Mesendoderm (in vitro differentiated cells): Measurements from ENCODE around the gene SH3GL1.

Source experiments
- DNase-seq: peaks from one replicate; pipeline ENCODE4 v3.0.0; 2013
- H2AK5ac ChIP-seq: 2 replicates; pipeline ENCODE4 v1.6.1; 2013; ENCODE audit warnings: low read length, inconsistent platforms
- H2BK120ac ChIP-seq: 2 replicates; pipeline ENCODE4 v1.6.1; 2013; ENCODE audit warnings: low read depth, mild to moderate bottlenecking, low read length, moderate library complexity, mixed read lengths
- H2BK15ac ChIP-seq: replicated peaks from 2 replicates; pipeline ENCODE4 v1.6.1; 2013; ENCODE audit warnings: low read depth, mild to moderate bottlenecking, moderate library complexity
- H2BK5ac ChIP-seq: 2 replicates; pipeline ENCODE4 v1.6.1; 2013; ENCODE audit warnings: low read length, inconsistent platforms
- H3K18ac ChIP-seq: 2 replicates; pipeline ENCODE4 v1.6.1; 2013; ENCODE audit warnings: mild to moderate bottlenecking, low read length, mixed read lengths
- H3K23ac ChIP-seq: one replicate; pipeline ENCODE4 v1.6.1; 2013; ENCODE audit warnings: low read length
- H3K27ac ChIP-seq: 2 replicates; pipeline ENCODE4 v1.5.1; 2013; ENCODE audit warnings: low read depth, mild to moderate bottlenecking, inconsistent platforms, low read length, moderate library complexity
- H3K27me3 ChIP-seq: 2 replicates; pipeline ENCODE4 v1.6.1; 2013; ENCODE audit warnings: low read length, control low read depth, mild to moderate bottlenecking, inconsistent platforms; ENCODE audit not compliant: insufficient read depth, poor library complexity
- H3K36me3 ChIP-seq: 2 replicates; pipeline ENCODE4 v1.6.1; 2013; ENCODE audit warnings: low read length, inconsistent platforms; ENCODE audit not compliant: control insufficient read depth, insufficient read depth
- H3K4ac ChIP-seq: one replicate; pipeline ENCODE4 v1.6.1; 2013; ENCODE audit warnings: low read depth, mild to moderate bottlenecking, low read length, moderate library complexity
- H3K4me1 ChIP-seq: 2 replicates; pipeline ENCODE4 v1.6.1; 2013; ENCODE audit warnings: low read depth, low read length, inconsistent platforms; ENCODE audit not compliant: control insufficient read depth
- H3K4me2 ChIP-seq: 2 replicates; pipeline ENCODE4 v1.6.1; 2013; ENCODE audit warnings: low read length
- H3K4me3 ChIP-seq: 2 replicates; pipeline ENCODE4 v1.5.1; 2013; ENCODE audit warnings: mild to moderate bottlenecking, low read length
- H3K56ac ChIP-seq: one replicate; pipeline ENCODE4 v1.6.1; 2013; ENCODE audit warnings: low read length
- H3K79me1 ChIP-seq: 2 replicates; pipeline ENCODE4 v1.6.1; 2013; ENCODE audit warnings: low read length, inconsistent platforms
- H3K79me2 ChIP-seq: 2 replicates; pipeline ENCODE4 v1.6.1; 2013; ENCODE audit warnings: mild to moderate bottlenecking, low read length; ENCODE audit not compliant: control insufficient read depth, insufficient read depth
- H3K9ac ChIP-seq: 2 replicates; pipeline ENCODE4 v1.6.1; 2013; ENCODE audit warnings: low read length, inconsistent platforms
- H4K5ac ChIP-seq: one replicate; pipeline ENCODE4 v1.6.1; 2013; ENCODE audit warnings: low read length
- H4K8ac ChIP-seq: one replicate; pipeline ENCODE4 v1.6.1; 2013; ENCODE audit warnings: low read depth, mild to moderate bottlenecking, control low read depth, low read length, moderate library complexity
- WGBS: extraction: QIAGEN DNeasy Blood & Tissue Kit; methylation state at CpG from one replicate; pipeline ENCODE4 v1.1.7; 2013; ENCODE audit warnings: low lambda C conversion rate, missing lambda C conversion rate; ENCODE audit not compliant: insufficient coverage; ENCODE audit errors: extremely low coverage; 5-methylcytosine and 5-hydroxymethylcytosine counted together

Gene SH3GL1

DNA sequence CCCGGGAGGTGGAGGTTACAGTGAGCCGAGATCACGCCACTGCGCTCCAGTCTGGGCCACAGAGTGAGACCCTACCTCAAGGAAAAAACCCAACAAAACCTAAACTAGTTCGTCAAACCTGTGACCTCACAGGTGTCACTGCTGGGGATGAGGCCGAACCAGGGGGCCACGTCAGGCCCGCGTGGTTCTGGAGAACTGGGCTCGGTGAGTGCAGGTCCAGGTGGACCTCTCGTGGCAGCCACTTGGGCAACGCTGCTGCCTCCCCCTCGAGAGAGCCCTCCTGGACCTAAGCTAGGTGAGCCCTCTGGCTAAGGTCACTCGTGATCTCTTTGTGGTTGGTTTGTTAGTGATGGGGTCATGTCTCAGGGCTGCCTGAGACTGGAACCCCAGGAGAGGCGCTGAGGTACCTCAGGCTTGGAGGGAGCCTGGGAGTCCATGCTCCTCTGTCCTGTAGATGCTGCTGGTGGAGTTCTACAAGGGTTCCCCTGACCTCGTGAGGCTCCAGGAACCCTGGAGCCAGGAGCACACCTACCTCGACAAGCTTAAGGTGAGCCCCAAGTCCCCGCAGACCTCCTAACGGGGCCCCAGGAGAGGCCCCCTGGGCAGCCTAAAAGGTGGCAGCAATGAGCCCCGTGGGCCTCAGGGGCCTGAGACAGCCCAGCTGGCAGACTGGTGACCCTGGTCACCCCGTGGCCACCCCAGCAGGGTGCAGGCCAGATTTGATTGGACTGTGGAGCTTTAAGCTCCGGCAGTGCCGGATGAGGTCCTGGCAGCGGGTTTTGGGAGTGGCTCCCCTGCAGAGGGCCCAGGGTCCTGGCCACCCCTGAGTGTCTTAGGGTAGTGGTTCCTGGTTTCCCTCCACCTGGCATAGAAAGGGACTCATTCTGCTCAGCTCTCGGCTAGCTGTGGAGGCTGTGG, 41.4 kb downstream of the SH3GL1 start:
- DNase-seq, result no peak
- H3K4ac ChIP-seq, result no peak overlapping the region

DNA sequence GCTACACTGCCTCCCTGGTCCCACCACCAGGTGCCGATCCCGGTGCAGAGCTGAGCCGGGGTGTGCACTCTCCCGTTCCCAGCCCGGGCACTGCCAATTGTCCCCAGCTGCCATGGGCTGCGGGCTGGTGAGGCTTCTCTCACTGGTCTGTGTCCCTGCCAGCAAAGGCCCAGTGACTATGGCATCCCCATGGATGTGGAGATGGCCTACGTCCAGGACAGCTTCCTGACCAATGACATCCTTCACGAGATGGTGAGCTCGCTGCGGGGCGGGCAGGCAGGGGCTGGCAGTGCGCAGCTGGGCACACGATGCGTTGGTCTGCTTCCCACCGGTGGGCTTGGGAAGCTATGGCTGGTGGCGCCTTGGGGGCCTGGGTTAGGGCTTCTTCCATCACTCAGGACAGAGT, 42.4 kb downstream of the SH3GL1 start:
- no peak overlapping the region for H3K27ac ChIP-seq
- H4K5ac ChIP-seq, result no peak overlapping the region
- H3K4ac ChIP-seq, result no peak overlapping the region
- no peak overlapping the region for H2BK120ac ChIP-seq
- no peak overlapping the region for H3K4me2 ChIP-seq
- WGBS, result no CpG with 5 or more reads among the region's 16 CpGs
- no peak overlapping the region for H2BK5ac ChIP-seq
- no peak overlapping the region for H2AK5ac ChIP-seq
- no peak overlapping the region for H3K9ac ChIP-seq
- peaks cover 4% of the 10 kb centered on the region for H3K36me3 ChIP-seq
- no peak overlapping the region for H3K23ac ChIP-seq
- H2BK15ac ChIP-seq, result no peak overlapping the region
- H3K4me1 ChIP-seq, result no peaks in the 10 kb centered on the region
- no peak for DNase-seq
- H3K79me1 ChIP-seq, result no peaks in the 10 kb centered on the region
- H3K27me3 ChIP-seq, result no peaks in the 10 kb centered on the region
- H3K79me2 ChIP-seq, result no peaks in the 10 kb centered on the region
- H3K18ac ChIP-seq, result no peak overlapping the region
- no peak overlapping the region for H3K4me3 ChIP-seq
- H3K56ac ChIP-seq, result no peak overlapping the region
- no peak overlapping the region for H4K8ac ChIP-seq

More for the DNA sequence above, 41.4 kb downstream of the SH3GL1 start:
- no peaks in the 10 kb centered on the region for H3K27me3 ChIP-seq
- no peaks in the 10 kb centered on the region for H3K4me1 ChIP-seq
- H3K56ac ChIP-seq, result no peak overlapping the region
- no CpG with 5 or more reads among the region's 25 CpGs for WGBS
- no peak overlapping the region for H3K9ac ChIP-seq
- H3K4me2 ChIP-seq, result no peak overlapping the region
- no peak overlapping the region for H2BK15ac ChIP-seq
- no peak overlapping the region for H2BK5ac ChIP-seq
- H3K79me2 ChIP-seq, result no peaks in the 10 kb centered on the region
- H3K4me3 ChIP-seq, result no peak overlapping the region
- no peak overlapping the region for H3K18ac ChIP-seq
- no peaks in the 10 kb centered on the region for H3K79me1 ChIP-seq
- no peak overlapping the region for H4K5ac ChIP-seq
- H3K36me3 ChIP-seq, result peaks cover 7% of the 10 kb centered on the region
- no peak overlapping the region for H2BK120ac ChIP-seq
- H3K23ac ChIP-seq, result no peak overlapping the region
- H2AK5ac ChIP-seq, result no peak overlapping the region
- H4K8ac ChIP-seq, result no peak overlapping the region
- no peak overlapping the region for H3K27ac ChIP-seq

DNA sequence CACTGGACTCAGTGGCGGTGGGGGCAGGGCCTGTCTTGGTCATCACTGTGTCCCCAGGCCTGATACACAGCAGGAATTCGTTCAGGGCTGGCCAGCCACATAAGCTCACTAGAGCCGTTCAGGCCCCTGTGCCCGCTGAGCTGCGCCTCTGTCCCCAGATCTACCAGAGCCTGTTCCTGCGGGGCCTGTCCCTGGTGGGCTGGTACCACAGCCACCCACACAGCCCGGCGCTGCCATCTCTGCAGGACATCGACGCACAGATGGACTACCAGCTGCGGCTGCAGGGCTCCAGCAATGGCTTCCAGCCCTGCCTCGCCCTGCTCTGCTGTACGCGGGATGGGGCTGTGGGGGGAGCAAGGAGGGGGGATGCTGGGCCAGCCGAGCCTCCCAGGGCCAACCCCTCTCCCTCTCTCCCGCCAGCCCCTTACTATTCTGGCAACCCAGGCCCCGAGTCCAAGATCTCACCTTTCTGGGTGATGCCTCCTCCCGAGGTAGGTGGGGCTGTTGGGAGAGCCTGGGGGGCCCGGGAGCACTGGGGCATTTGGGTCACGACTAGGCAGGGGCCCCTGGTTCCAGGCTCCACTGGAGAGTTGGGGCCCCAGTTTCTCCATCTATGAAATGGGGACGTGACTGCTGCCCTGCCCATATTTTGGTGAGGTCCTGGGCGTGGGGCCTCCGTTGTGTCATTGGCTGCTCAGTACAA, 43.1 kb downstream of the SH3GL1 start:
- Histone ChIP-seq H3K36me3 (peaks cover 4% of the 10 kb centered on the region), H2AK5ac (no peak overlapping the region), H3K79me1 (no peaks in the 10 kb centered on the region), H4K8ac (no peak overlapping the region), H2BK15ac (no peak overlapping the region), H2BK5ac (no peak overlapping the region), H3K27ac (no peak overlapping the region), H3K9ac (no peak overlapping the region), H3K4me2 (no peak overlapping the region), H3K4me1 (no peaks in the 10 kb centered on the region), H3K23ac (no peak overlapping the region), H3K4ac (no peak overlapping the region), H3K18ac (no peak overlapping the region), H2BK120ac (no peak overlapping the region), H3K4me3 (no peak overlapping the region), H4K5ac (no peak overlapping the region), H3K56ac (no peak overlapping the region), H3K27me3 (no peaks in the 10 kb centered on the region), H3K79me2 (no peaks in the 10 kb centered on the region)
- no CpG with 5 or more reads among the region's 23 CpGs for WGBS
- DNase-seq, result no peak

DNA sequence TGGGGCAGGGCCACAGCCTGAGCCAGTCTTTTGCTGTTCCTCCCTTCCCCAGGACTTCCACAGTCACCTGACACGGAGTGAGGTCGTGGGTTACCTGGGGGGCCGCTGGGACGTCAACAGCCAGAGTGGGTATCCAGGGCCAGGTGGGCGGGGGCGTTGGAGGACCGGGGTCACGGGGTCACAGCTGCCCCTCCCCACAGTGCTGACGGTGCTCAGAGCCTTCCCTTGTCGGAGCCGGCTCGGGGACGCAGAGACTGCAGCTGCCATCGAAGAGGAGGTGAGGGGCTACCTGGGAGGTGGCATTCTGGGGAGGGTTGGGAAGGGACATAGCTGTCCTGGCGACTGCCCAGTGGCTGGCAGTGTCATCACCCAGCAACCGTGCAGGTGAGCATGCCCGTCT, 45.5 kb downstream of the SH3GL1 start:
- Histone ChIP-seq H3K23ac (no peak overlapping the region), H3K36me3 (peaks cover 4% of the 10 kb centered on the region), H3K9ac (no peak overlapping the region), H3K79me2 (no peaks in the 10 kb centered on the region), H3K27me3 (no peaks in the 10 kb centered on the region), H2BK120ac (no peak overlapping the region), H4K8ac (no peak overlapping the region), H2AK5ac (no peak overlapping the region), H3K4ac (no peak overlapping the region), H3K56ac (no peak overlapping the region), H3K4me1 (no peaks in the 10 kb centered on the region), H3K4me2 (no peak overlapping the region), H4K5ac (no peak overlapping the region), H3K27ac (no peak overlapping the region), H3K18ac (no peak overlapping the region), H2BK5ac (no peak overlapping the region), H3K79me1 (no peaks in the 10 kb centered on the region), H3K4me3 (no peak overlapping the region), H2BK15ac (no peak overlapping the region)
- no CpG with 5 or more reads among the region's 17 CpGs for WGBS
- DNase-seq, result no peak

DNA sequence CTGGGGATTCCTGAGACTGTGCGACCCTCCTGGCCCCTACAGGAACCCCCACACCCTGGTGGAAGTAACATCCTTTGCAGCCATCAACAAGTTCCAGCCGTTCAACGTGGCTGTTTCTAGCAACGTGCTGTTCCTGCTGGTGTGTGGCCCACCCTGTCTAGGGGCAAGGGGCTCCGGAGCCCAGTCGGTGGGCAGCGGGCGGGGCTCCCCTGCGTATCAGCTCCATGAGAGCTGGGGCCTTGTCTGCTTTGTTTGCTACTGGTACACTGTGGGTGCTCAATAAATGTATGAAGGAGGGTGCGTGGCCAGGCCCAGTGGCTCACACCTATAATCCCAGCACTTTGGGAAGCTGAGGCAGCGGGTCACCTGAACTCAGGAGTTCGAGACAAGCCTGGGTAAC, 46.1 kb downstream of the SH3GL1 start:
- DNase-seq, result no peak
- no peaks in the 10 kb centered on the region for H3K4me1 ChIP-seq
- no peak overlapping the region for H4K5ac ChIP-seq
- no peak overlapping the region for H3K4me3 ChIP-seq
- peaks cover 3% of the 10 kb centered on the region for H3K36me3 ChIP-seq
- no peaks in the 10 kb centered on the region for H3K27me3 ChIP-seq
- no peak overlapping the region for H3K56ac ChIP-seq
- H3K79me1 ChIP-seq, result no peaks in the 10 kb centered on the region
- no peaks in the 10 kb centered on the region for H3K79me2 ChIP-seq
- no peak overlapping the region for H3K4ac ChIP-seq
- H2AK5ac ChIP-seq, result no peak overlapping the region
- no CpG with 5 or more reads among the region's 12 CpGs for WGBS
- no peak overlapping the region for H3K27ac ChIP-seq
- H3K23ac ChIP-seq, result no peak overlapping the region
- H2BK15ac ChIP-seq, result no peak overlapping the region
- H2BK120ac ChIP-seq, result no peak overlapping the region
- no peak overlapping the region for H3K18ac ChIP-seq
- no peak overlapping the region for H3K4me2 ChIP-seq
- no peak overlapping the region for H3K9ac ChIP-seq
- H2BK5ac ChIP-seq, result no peak overlapping the region
- no peak overlapping the region for H4K8ac ChIP-seq
